ENCODE results near the gene HMG20B. TPM values are rescaled to one million over a fixed set of nuclear protein-coding genes. Genes with fewer than 3 reads are reported as not detected.

HMG20B gene
- polyA plus RNA-seq, 1 of the 3 experiments (the other 2 are of a cell fraction), result 92.0 TPM

DNA sequence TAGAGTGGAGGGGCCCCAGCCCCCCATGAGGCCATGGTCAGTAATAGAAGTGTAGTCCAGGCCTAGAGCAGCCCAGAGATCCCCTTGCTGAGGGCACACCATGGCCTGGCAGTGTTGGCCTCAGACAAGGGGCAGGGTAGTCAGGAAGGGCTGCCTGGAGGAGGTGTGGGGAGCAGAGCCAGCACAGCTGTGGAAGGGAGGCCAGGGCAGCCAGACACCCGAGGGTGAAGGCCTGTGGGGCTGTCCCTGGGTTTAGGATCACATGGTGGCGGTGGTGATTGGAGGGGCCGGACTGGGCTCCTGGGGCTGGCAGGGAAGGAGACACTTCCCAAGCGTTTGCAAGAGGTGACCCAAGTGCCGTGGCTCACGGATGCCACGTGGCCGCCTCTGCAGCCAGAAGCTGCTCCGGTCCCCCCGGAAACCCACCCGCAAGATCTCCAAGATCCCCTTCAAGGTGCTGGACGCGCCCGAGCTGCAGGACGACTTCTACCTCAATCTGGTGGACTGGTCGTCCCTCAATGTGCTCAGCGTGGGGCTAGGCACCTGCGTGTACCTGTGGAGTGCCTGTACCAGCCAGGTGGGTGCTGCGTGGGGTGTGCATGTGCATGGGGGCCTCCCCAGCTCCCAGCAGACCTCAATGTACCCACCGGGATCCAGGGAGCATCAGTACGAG is 45.4 kb upstream of the HMG20B start (continued):
- TF ChIP-seq POLR2AphosphoS5 (IDR thresholded peaks at IDR 0.05; ENCODE audit: low read depth, low read length), result no peak
- TF ChIP-seq FOXJ3 (CRISPR knock-in tag; IDR thresholded peaks at IDR 0.05), result no peak
- no peak for TF ChIP-seq MXI1 (IDR thresholded peaks at IDR 0.05; ENCODE audit: low read depth, low read length)
- TF ChIP-seq RCOR1 (IDR thresholded peaks at IDR 0.05; ENCODE audit: low read length), result no peak
- no peak for TF ChIP-seq FOSL2 (IDR thresholded peaks at IDR 0.05; ENCODE audit: borderline replicate concordance, low read depth)
- no peak for TF ChIP-seq SIN3A (IDR thresholded peaks at IDR 0.05; ENCODE audit: borderline replicate concordance, low read depth, low read length)
- no peak for TF ChIP-seq MEF2A (IDR thresholded peaks at IDR 0.05; ENCODE audit: borderline replicate concordance, low read depth)
- no peak for TF ChIP-seq EP300 (IDR thresholded peaks at IDR 0.05; ENCODE audit: borderline replicate concordance in 1 of 2, low read depth in 1 of 2, low read length in 1 of 2)
- TF ChIP-seq TAF1 (IDR thresholded peaks at IDR 0.05; ENCODE audit: borderline replicate concordance, low read depth, low read length), result no peak
- no peak for TF ChIP-seq GATA2 (CRISPR knock-in tag; IDR thresholded peaks at IDR 0.05)

DNA sequence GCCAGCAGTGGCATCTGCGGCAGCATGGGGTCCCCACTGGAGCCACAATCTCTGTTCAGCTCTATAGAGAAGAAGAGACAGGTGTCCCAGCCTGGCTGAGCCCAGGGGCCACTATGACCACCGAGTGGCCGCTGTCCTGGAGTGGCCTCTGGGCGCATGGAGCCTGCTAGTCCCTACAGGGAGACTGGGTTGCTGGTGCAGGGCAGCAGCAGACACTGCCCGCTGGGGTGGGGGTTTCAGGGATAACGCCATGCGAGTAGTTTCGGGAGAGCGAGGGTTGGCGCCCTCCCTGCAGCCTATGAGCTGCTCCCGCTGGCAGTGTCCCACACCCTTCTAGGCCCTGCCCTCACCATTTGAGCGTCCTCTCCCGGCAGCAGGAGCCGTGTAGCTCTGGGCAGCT is 44.7 kb upstream of the HMG20B start:
- H3K4me2 ChIP-seq, result no peak overlapping the region
- H3K9ac ChIP-seq, result no peak overlapping the region
- 97% methylated on average over 13 of the region's 14 CpGs for WGBS (ENCODE audit: low lambda C conversion rate)
- H3F3A ChIP-seq (replicated peaks; ENCODE audit: insufficient read depth), result no peaks in the 10 kb centered on the region
- no peak overlapping the region for H3K27ac ChIP-seq (ENCODE audit: low read depth in 2 of 2, low read length in 1 of 2)
- no peaks in the 10 kb centered on the region for H3K9me2 ChIP-seq
- no peaks in the 10 kb centered on the region for H3K4me1 ChIP-seq (ENCODE audit: control insufficient read depth in 1 of 2, insufficient read depth in 2 of 2, low read depth in 1 of 2, low read length in 1 of 2)
- no peaks in the 10 kb centered on the region for H3K9me3 ChIP-seq
- CTCF ChIA-PET, result interaction anchor here (0.7 to 1.2 kb wide), 4 partner anchors 11 to 178 kb away, joined by 3 to 4 read pairs (median 3); no protein-coding TSS in a partner anchor
- peaks cover 8 to 48% of the 10 kb centered on the region in 2 experiments for H3K36me3 ChIP-seq (replicated peaks in 1 of 2; ENCODE audit: control insufficient read depth in 1 of 2, insufficient read depth in 2 of 2, low read length in 1 of 2)
- peaks cover 11% of the 10 kb centered on the region; the same call in 1 of the 2 replicates for H3K79me2 ChIP-seq (ENCODE audit: insufficient read depth)
- no peaks in the 10 kb centered on the region for H3K27me3 ChIP-seq (ENCODE audit: insufficient read depth)
- TF ChIP-seq RFX5 (IDR thresholded peaks at IDR 0.05; ENCODE audit: low read length) (no peak), RCOR1 (IDR thresholded peaks at IDR 0.05; ENCODE audit: low read length) (no peak), JUND (IDR thresholded peaks at IDR 0.05) (no peak), IRF3 (IDR thresholded peaks at IDR 0.05; ENCODE audit: low read depth, low read length) (no peak), RXRA (IDR thresholded peaks at IDR 0.05; ENCODE audit: borderline replicate concordance, low read depth) (no peak), MEF2A (IDR thresholded peaks at IDR 0.05; ENCODE audit: borderline replicate concordance, low read depth) (no peak), GATA2 (CRISPR knock-in tag; IDR thresholded peaks at IDR 0.05) (no peak)
- TF ChIP-seq, protein P1, sequence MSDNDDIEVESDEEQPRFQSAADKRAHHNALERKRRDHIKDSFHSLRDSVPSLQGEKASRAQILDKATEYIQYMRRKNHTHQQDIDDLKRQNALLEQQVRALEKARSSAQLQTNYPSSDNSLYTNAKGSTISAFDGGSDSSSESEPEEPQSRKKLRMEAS (IDR thresholded peaks at IDR 0.05; ENCODE audit: low read depth), result no peak
- TF ChIP-seq, protein P2, sequence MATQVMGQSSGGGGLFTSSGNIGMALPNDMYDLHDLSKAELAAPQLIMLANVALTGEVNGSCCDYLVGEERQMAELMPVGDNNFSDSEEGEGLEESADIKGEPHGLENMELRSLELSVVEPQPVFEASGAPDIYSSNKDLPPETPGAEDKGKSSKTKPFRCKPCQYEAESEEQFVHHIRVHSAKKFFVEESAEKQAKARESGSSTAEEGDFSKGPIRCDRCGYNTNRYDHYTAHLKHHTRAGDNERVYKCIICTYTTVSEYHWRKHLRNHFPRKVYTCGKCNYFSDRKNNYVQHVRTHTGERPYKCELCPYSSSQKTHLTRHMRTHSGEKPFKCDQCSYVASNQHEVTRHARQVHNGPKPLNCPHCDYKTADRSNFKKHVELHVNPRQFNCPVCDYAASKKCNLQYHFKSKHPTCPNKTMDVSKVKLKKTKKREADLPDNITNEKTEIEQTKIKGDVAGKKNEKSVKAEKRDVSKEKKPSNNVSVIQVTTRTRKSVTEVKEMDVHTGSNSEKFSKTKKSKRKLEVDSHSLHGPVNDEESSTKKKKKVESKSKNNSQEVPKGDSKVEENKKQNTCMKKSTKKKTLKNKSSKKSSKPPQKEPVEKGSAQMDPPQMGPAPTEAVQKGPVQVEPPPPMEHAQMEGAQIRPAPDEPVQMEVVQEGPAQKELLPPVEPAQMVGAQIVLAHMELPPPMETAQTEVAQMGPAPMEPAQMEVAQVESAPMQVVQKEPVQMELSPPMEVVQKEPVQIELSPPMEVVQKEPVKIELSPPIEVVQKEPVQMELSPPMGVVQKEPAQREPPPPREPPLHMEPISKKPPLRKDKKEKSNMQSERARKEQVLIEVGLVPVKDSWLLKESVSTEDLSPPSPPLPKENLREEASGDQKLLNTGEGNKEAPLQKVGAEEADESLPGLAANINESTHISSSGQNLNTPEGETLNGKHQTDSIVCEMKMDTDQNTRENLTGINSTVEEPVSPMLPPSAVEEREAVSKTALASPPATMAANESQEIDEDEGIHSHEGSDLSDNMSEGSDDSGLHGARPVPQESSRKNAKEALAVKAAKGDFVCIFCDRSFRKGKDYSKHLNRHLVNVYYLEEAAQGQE (IDR thresholded peaks at IDR 0.05; ENCODE audit: low read depth, low read length), result no peak
- TF ChIP-seq, protein P3, sequence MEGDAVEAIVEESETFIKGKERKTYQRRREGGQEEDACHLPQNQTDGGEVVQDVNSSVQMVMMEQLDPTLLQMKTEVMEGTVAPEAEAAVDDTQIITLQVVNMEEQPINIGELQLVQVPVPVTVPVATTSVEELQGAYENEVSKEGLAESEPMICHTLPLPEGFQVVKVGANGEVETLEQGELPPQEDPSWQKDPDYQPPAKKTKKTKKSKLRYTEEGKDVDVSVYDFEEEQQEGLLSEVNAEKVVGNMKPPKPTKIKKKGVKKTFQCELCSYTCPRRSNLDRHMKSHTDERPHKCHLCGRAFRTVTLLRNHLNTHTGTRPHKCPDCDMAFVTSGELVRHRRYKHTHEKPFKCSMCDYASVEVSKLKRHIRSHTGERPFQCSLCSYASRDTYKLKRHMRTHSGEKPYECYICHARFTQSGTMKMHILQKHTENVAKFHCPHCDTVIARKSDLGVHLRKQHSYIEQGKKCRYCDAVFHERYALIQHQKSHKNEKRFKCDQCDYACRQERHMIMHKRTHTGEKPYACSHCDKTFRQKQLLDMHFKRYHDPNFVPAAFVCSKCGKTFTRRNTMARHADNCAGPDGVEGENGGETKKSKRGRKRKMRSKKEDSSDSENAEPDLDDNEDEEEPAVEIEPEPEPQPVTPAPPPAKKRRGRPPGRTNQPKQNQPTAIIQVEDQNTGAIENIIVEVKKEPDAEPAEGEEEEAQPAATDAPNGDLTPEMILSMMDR (IDR thresholded peaks at IDR 0.05), result no peak
- H2AFZ ChIP-seq (ENCODE audit: low read depth), result no peak overlapping the region
- DNase-seq, result no peak
- POLR2A ChIA-PET, result no interaction called here
- H4K20me1 ChIP-seq (ENCODE audit: insufficient read depth), result peaks cover 13% of the 10 kb centered on the region; the same call in 1 of the 2 replicates
- H3K4me3 ChIP-seq (ENCODE audit: low read depth in 2 of 2, low read length in 1 of 2), result no peak overlapping the region
